ENCODE results near the gene LRRTM3.
A peak's percentile ranks its signal among the peaks of the same experiment; 100 is the strongest.

Gene LRRTM3

DNA sequence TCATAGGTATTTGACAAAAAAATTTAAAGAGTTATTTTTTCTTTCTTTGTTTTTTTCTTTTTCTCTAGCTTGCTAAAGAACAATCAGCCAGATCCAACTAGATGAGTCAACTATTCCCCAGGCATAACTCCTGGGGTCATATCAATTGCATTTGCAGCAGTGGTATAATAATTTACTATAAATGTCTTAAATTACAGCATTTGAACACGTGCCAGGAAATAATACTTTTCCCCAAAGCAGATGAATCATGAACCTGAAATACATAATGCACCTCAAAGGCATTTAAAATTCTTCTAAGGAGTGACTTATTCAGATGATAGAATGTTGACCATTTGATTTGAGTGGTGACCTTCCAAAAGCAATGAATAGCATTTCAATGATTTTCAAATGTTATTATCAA, 190.1 kb downstream of the LRRTM3 start:
- peak; percentile 85 for DNase-seq (ENCODE audit: low spot score)
- FAIRE-seq = peak; percentile 99

DNA sequence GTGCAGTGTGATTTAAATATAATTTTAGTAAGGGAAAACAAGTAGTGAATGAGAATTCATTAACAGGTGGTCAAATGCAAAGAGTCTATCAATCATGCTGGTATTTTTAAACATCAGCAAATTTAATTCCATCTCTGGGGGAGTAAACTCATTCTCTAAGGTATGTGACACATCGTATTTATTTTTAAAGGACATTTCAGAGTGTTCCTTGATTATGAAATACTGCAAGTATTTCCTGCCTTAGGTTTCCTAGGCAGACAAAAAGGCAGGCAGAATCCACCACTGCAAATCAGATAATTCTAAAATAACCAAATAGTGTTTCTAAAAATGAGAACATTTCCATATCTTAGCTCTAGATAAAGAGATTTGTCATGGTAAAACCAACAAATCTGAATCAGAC, 193.8 kb downstream of the LRRTM3 start:
- DNase-seq (ENCODE audit: low spot score) (no peak), FAIRE-seq (no peak)

DNA sequence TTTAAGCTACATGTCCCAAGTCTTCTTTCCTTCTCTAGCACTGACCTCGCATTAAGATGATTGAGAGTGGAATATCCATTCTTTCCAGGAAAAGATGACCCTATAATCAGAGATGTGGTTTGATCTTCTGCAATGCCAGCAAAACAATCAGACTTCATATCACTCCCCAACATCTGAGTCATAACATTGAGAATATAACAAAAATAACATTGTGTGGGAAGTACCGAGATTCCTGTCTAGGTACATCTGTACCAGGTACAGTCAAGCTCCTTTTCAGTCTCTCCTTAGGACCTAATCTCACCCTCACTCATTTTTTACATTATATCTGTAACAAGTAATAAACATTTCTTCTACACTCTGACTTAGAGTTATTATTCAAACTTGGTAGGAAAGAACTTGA, 201.6 kb downstream of the LRRTM3 start:
- DNase-seq (ENCODE audit: low spot score) (no peak), FAIRE-seq (no peak)

DNA sequence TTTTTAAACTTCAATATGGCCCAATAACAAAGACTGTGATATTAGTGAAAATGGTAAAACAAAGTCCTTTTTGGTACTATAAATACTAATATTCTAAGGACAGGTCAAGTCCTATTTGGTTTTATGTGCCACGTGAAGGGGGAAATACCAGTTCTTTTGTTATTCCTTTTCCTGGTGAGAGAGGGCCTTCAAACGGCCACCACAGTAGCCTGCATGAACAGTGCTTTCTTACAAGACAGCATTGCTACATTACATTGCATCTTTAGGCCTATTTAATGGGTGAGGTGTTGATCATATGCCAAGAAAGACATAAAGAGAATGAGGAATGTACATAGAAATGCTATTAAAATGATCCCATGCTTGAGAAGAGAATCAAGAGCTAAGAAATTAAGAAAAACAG, 214.8 kb downstream of the LRRTM3 start:
- no peak for FAIRE-seq
- no peak for DNase-seq (ENCODE audit: low spot score)

DNA sequence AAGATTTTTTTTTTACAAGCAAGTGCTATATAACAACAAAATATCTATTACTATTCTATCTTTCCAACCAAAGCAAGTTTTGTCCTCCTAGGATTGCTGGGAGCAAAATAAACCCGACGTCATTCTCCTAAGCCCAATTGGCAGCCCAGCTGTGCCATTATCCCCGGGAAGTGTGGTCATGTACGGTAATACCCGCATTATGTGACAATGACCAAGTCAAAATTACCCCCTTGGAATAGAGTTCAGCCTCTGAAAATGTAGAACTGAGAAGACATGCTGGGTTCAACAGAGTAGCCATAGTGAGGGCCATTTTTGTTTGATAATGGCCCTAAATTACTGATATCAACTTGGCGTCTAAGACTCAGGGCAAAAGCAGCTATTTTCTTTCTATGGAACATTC, 215.5 kb downstream of the LRRTM3 start:
- no peak for DNase-seq (ENCODE audit: low spot score)
- FAIRE-seq = no peak

DNA sequence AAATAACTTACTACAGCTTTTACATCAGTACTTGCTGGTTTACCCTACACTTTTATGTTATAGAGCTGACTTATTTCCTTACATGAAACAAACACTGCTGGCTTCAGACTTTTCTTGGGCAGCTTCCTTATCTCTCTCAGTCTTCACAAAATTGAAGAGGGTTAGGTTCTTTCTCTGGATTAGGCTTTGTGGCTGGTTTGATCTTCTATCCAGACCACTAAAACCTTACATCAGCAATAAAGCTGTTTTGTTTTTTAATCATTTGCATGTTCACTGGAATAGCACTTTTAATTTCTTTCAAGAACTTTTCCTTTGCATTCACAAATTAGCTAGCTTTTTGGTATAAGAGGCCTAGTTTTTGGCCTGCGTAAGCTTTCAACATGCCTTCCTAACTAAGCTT, 218.7 kb downstream of the LRRTM3 start:
- no peak for FAIRE-seq

More for the DNA sequence above, 218.7 kb downstream of the LRRTM3 start:
- DNase-seq (ENCODE audit: low spot score) = no peak
